Camera-type eye (tissue), 1 donor: ENCODE results near the gene EMC8. TPM values are rescaled to one million over a fixed set of nuclear protein-coding genes. Genes with fewer than 3 reads are reported as not detected.

Experiments used
- total RNA-seq: library from RNA; depleted of rRNA; stranded (reverse); fragments of >200 nt; gene quantifications from one replicate; pipeline ENCODE4 v1.2.3, GENCODE V29; 2014

The EMC8 gene
- 25.8 TPM for total RNA-seq

DNA sequence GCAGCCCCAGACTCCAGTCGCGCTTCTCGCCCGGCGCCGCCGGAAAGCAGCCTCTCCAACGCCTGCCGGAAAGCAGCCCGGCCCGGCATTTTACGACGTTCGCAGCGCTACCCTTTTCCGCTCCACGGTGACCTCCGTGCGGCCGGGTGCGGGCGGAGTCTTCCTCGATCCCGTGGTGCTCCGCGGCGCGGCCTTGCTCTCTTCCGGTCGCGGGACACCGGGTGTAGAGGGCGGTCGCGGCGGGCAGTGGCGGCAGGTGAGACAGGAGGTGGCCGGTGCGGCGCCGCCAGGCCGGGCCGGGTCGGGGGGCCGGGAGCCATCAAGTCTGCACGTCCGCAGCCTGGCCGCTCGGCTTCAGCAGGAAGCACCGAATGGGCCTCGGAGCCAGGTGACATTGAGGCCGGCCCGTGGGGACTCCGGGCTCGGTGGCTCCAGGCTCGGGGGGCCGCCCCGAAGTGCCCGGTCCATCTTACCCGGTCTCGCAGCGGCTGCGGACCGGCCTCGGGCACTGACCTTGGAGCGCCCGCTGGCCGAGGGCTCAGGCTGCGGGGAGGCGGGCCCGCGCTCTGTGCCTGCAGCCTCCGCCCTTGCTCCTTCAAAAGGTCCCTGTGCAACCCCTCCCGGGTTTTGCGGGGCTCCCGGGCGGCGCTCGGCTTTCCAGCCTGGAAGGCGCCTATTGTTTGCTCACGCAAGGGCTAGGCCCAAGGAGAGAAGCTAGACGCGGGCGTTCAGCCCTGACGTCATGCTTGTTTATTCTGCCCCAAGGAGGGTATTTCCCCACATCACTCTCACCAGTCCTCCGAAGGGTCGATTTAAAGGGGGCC, at the start of gene EMC8, which contains the start of gene COX4I1:
EMC8 (minus strand) TSS at position 48 of the 824 bp plus-strand sequence. CDS start 249 bp downstream, outside the sequence.
COX4I1 (plus strand) TSS at position 199 of the 824 bp plus-strand sequence. CDS start 1,511 bp downstream, outside the sequence.

DNA sequence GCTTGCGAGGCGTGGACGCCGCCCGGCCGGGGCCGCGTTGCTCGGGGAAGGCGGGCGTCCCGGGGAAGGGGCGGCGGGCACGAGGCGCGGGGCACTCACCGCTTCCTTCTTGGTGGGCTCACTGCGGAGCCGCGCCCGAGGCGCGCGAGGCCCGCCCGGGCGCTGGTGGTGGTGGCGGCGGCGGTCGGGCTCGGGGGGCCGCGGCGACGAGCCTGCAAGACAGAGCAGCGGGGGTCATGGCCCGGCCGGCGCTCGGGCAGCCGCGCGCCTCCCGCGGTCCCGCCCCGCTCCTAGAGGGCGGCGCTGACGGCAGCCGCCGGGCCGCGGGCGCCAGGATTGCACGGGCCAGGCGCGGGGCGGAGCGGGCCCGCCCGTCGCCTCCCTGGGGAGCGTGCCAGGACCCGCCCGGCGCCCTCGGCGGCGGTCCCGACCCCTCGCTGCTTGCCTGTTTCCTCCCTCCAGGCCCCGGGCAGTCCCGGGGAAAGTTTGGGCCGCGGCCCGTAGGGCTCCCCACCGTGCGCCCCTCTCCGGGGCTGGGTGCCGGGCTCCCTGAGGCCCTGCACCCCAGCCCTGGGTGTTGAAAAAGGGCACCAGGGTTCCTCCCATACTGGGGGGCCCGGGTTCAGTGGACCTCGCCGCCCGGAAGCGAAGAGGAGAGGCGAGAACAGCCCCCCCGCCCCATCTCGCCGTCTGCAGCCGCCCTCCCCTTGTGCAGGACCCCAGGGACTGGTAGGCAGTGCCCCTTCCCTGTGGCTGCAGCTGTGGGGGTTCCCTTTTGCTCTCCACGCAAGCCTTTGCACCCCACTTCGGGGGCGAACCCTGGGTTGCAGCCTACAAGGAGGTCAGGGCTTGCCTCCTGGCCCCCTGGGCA, 48.3 kb downstream of the EMC8 start, which contains the start of gene C16orf74:
C16orf74 (minus strand) TSS at position 270 of the 871 bp plus-strand sequence. CDS start 15,879 bp downstream, outside the sequence.

Other genes with a start within 250 kb of the EMC8 start
- gene GSE1, start 186.2 kb downstream of the EMC8 start, total RNA-seq: 185 TPM
- gene GINS2, start 110.6 kb downstream of the EMC8 start, total RNA-seq: 7.0 TPM
- gene C16orf74, start 48.4 kb downstream of the EMC8 start, total RNA-seq: 23.1 TPM
- gene COX4I1, start 151 bp upstream of the EMC8 start, total RNA-seq: 219 TPM
- gene IRF8, start 99.6 kb upstream of the EMC8 start, total RNA-seq: 10.4 TPM